H54 (cell line): ENCODE measurements around the gene CREG2.
"Not testable (repeated sequence)": the region's sequence is repeated elsewhere in the genome, so short reads cannot be mapped to it uniquely, and the experiment has no call there.

ENCODE experiments used
- DNase-seq: peaks from one replicate; pipeline ENCODE4 v3.0.0; 2011; ENCODE audit warnings: low spot score, mixed read lengths; ENCODE audit not compliant: insufficient read length
- FAIRE-seq: peaks from 3 replicates; lab custom pipeline; 2011; peaks lifted over from hg19 to GRCh38; lab: Jason Lieb, UNC
- POLR2A ChIP-seq: IDR thresholded peaks from 2 replicates; pipeline ENCODE4 v1.6.1; 2011; ENCODE audit warnings: low read depth, mild to moderate bottlenecking, low read length

CREG2 gene

GRCh38 chr2:101356055-101356454 lies 31.2 kb downstream of the CREG2 start:
- FAIRE-seq (no peak), DNase-seq (no peak)
- no peak for TF ChIP-seq POLR2A

DNA sequence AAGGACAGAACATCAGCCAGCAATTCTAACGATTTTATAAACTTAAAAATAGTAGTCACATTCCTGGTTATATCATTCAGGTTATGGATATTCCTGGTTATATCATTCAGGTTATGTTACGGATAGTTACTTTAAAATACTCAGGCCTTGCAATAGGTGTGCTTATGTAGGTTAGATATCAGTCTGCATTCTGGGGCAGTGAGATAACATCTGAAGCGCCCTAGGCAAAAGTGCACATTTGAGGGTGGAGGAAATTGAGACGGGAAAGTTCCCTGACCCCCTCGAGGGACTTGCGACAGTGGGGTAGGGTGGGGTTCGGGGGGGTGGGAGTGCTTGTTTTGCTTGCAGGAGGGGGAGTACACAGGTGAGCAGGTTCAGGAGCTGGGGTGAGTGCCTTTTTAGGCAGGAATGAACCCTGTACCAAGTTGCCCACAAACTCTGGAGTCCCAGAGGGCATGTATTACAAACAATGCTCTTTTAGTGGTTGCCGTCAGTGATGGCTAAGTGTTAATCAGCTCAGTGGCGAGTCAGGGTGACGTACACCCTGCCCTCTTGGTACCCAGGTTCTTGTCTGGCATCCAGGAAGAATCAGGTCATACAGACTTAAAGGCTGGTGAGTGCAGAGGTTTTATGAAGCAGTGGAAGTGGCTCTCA lies 31.8 kb downstream of the CREG2 start:
- no peak for DNase-seq
- peak; percentile 11 for FAIRE-seq
- TF ChIP-seq POLR2A = no peak

DNA sequence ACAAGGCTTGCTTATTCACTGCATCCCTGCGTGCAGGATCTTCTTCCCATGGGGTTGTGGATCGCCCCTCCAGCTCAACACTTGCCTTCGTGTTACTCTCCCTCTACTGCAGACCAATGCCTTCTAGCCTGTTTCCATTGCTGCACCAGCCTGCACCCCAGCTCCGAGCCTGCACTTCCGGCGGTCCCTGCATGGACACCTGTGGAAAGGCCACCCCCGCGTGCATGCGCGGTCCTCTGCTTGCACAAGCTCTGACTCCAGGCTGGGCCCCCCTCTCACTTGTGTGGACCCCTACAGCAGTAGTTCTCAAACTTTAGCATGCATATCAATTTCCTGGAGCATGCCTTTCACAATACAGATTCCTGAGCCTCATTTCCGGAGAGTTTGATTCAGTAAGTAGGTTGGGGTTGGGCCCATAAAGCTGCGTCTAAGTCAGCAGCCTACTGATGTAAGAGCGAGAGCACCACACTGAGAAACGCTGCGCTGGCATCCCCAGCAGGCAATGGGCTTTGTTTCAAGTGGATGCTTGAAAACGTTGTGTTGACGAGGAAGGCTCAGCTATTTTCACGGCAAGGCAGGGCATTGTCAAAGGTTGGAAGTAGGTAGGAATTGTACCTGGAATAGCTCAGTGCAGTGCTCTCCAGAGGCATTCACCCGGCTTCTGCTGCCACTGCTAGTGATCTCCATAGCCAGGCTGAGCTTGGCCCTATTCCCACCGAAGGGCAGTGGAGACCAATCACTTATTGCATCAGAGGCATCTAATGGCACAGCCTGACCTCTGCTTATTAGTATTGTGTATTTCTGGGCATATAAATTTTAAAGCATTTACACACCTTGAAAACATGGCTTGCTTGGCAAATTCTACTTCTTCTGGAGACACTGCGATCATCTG lies 32.6 kb downstream of the CREG2 start:
- no peak for FAIRE-seq
- no peak for TF ChIP-seq POLR2A
- no peak for DNase-seq

DNA sequence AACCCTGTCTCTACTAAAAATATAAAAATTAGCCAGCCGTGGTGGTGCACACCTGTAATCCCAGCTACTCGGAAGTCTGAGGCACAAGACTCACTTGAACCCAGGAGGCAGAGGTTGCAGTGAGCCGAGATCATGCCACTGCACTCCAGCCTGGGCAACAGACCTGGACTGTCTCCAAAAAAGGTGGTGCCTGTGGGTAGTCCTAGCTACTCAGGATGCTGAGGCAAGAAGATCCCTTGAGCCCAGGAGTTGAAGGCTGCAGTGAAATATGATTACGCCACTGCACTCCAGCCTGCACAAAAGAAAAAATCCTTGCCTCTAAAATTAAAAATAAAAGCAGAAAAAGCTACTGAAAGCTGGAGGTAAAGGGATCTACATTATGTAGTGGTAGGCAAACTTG lies 34.7 kb downstream of the CREG2 start:
- not testable (repeated sequence) for FAIRE-seq, DNase-seq

GRCh38 chr2:101351207-101351606 lies 36.1 kb downstream of the CREG2 start:
- DNase-seq (no peak), FAIRE-seq (no peak)
- TF ChIP-seq POLR2A = no peak

DNA sequence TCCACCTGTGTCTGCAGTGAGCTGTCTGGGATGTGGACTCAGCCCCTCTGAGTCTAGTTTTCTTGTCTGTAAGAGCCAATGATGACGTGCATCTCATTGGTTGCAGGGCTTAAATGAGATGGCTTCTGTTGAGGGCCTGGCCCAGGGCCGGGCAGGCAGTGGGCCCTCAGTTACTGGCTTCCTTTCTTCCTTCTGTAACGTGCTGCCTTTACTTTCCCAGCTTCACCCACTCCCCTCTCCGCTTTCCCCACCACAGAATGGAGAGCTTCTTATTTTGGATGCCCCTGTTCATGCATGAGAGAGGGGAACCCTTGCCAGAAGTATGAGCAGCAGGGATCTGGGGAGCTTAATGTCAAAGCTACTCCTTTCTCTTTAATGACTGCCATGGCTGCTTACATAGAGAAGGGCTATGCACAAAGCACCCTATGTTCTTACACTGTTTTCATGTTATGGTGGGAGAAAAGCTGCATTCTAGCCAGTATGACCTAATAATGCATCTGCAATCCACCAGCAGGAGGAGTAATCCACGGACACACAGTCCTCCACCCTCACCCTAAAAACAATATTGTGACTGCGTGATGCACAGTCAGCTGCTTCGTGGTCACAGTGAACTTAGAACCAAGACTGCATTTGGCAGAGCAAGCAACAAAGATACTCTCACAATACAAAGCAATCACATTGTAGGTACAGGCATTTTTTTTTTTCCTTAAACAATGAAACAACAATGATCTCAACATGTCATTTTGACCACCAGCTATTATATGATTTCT lies 37.2 kb downstream of the CREG2 start:
- no peak for TF ChIP-seq POLR2A
- FAIRE-seq (peak; percentile 97), DNase-seq (peak; percentile 48)

- FAIRE-seq (no peak), DNase-seq (no peak)
- no peak for TF ChIP-seq POLR2A
Measured at GRCh38 chr2:101348883-101349282, 38.4 kb downstream of the CREG2 start.

- DNase-seq = no peak
- FAIRE-seq = no peak
- TF ChIP-seq POLR2A = no peak
Measured at GRCh38 chr2:101346909-101347308, 40.4 kb downstream of the CREG2 start.

- no peak for TF ChIP-seq POLR2A
- no peak for FAIRE-seq
- no peak for DNase-seq
Measured at GRCh38 chr2:101344137-101344536, 43.2 kb downstream of the CREG2 start.

GRCh38 chr2:101342625-101343008 lies 44.7 kb downstream of the CREG2 start:
- TF ChIP-seq POLR2A = no peak
- FAIRE-seq (no peak), DNase-seq (no peak)

GRCh38 chr2:101341901-101342624 lies 45.2 kb downstream of the CREG2 start:
- peak; percentile 77 for DNase-seq
- no peak for TF ChIP-seq POLR2A
- peak; percentile 81 for FAIRE-seq

DNA sequence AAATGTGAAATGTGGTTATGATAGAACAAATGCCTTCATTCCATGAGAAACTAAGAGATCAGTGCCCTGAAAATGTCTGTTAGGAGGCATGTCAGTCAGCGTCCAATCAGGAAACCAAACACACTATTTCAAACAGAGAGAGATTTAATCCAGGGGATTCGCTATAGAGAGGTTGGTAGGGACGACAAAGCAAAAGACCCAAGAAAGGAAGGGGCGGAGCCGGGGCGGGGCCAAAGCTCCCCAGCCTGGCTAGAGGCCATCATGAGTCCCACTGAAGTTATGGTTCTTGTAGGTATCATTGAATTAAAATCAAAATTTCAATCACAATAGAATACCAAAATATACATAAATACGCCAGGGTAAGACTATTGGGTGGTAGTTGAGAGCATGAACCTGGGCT lies 45.9 kb downstream of the CREG2 start:
- DNase-seq (no peak), FAIRE-seq (no peak)

GRCh38 chr2:101340141-101340551 lies 47.2 kb downstream of the CREG2 start:
- FAIRE-seq (no peak), DNase-seq (no peak)
- TF ChIP-seq POLR2A = no peak

More for the DNA sequence above, 45.9 kb downstream of the CREG2 start:
- TF ChIP-seq POLR2A = no peak

- no peak for DNase-seq
- TF ChIP-seq POLR2A = no peak
- FAIRE-seq = no peak
Measured at GRCh38 chr2:101339266-101339880, 47.9 kb downstream of the CREG2 start.
